GM19025 (cell line): Measurements from ENCODE around the gene ARMH2.

Source experiments
- ATAC-seq: cut with Tn5 transposase; IDR thresholded peaks from one replicate; pipeline ENCODE4 v1.9.1; 2021; ENCODE audit warnings: mild to moderate bottlenecking, low read depth, moderate library complexity; ENCODE audit not compliant: unreplicated experiment

The ARMH2 gene

GRCh38 chr6:24821860-24822444 is 23.2 kb upstream of the ARMH2 start:
- ATAC-seq = no peak

GRCh38 chr6:24818346-24818745 is 19.6 kb upstream of the ARMH2 start:
- ATAC-seq = no peak

- no peak for ATAC-seq
Observed at GRCh38 chr6:24809728-24810127, 11.0 kb upstream of the ARMH2 start.

- no peak for ATAC-seq
Observed at GRCh38 chr6:24807584-24807983, 8.9 kb upstream of the ARMH2 start.

GRCh38 chr6:24802271-24803059 is 3.7 kb upstream of the ARMH2 start:
- ATAC-seq = no peak

- no peak for ATAC-seq
Observed at GRCh38 chr6:24799541-24799915, 811 bp upstream of the ARMH2 start.

- no peak for ATAC-seq
Observed at GRCh38 chr6:24797596-24798216, 1.0 kb downstream of the ARMH2 start.

- ATAC-seq = no peak
Observed at GRCh38 chr6:24796616-24797290, 2.0 kb downstream of the ARMH2 start.

GRCh38 chr6:24795106-24795505 is 3.6 kb downstream of the ARMH2 start:
- no peak for ATAC-seq

GRCh38 chr6:24788031-24788665 is 10.6 kb downstream of the ARMH2 start:
- ATAC-seq = no peak

GRCh38 chr6:24780206-24780605 is 18.5 kb downstream of the ARMH2 start:
- ATAC-seq = no peak

- ATAC-seq = no peak
Observed at GRCh38 chr6:24779416-24780016, 19.2 kb downstream of the ARMH2 start.

- ATAC-seq = no peak
Observed at GRCh38 chr6:24778878-24779277, 19.8 kb downstream of the ARMH2 start.

GRCh38 chr6:24778121-24778520 is 20.6 kb downstream of the ARMH2 start:
- ATAC-seq = no peak

- no peak for ATAC-seq
Observed at GRCh38 chr6:24777227-24777626, 21.5 kb downstream of the ARMH2 start.

- ATAC-seq = peak; percentile 11
Observed at GRCh38 chr6:24775520-24776058, 23.1 kb downstream of the ARMH2 start.

- ATAC-seq = peak; percentile 91
Observed at GRCh38 chr6:24774696-24775519, 23.8 kb downstream of the ARMH2 start, which contains the start of gene GMNN. Gene GMNN, plus strand, starts transcription at chr6:24774937. Its CDS starts 2,310 bp downstream, at chr6:24777247.

GRCh38 chr6:24768361-24768760 is 30.4 kb downstream of the ARMH2 start:
- no peak for ATAC-seq
